MCF 10A (cell line): ENCODE results near the gene RALB. TPM values are rescaled to one million over a fixed set of nuclear protein-coding genes. Genes with fewer than 3 reads are reported as not detected.
A peak's percentile ranks its signal among the peaks of the same experiment; 100 is the strongest.

Source experiments
- BruUV-seq: library from RNA; stranded (reverse); fragments of 400-500 nt; replicated peaks from 2 replicates; lab custom pipeline; 2021; lab: Mats Ljungman, UMichigan
- CTCF ChIA-PET: fragments of 300-600 bp; sonication (Branson Sonifier 250); formaldehyde crosslinking; extraction: SDS; loops from one replicate; lab custom pipeline; 2021; ENCODE audit warnings: antibody characterized with exemption, inconsistent platforms; lab: Yijun Ruan, JAX
- POLR2A ChIA-PET: fragments of 300-600, 350-650 bp; sonication (Branson Sonifier 250); formaldehyde crosslinking; extraction: SDS; loops from one replicate; lab custom pipeline; 2020; ENCODE audit warnings: antibody characterized with exemption, inconsistent platforms; lab: Yijun Ruan, JAX
- DNase-seq: peaks from one replicate; pipeline ENCODE4 v3.0.0-alpha.2; 2018; ENCODE audit not compliant: unreplicated experiment
- H3K27ac Mint-ChIP-seq: one replicate; pipeline ENCODE4 v1.8.0; 2022; ENCODE audit warnings: mild to moderate bottlenecking, low read depth, mixed read lengths; ENCODE audit not compliant: unreplicated experiment
- H3K27me3 Mint-ChIP-seq: one replicate; pipeline ENCODE4 v1.8.0; 2022; ENCODE audit warnings: mixed read lengths; ENCODE audit not compliant: insufficient read depth, unreplicated experiment
- H3K36me3 Mint-ChIP-seq: one replicate; pipeline ENCODE4 v1.8.0; 2022; ENCODE audit warnings: mild to moderate bottlenecking, moderate library complexity, mixed read lengths; ENCODE audit not compliant: insufficient read depth, unreplicated experiment
- H3K4me1 Mint-ChIP-seq: one replicate; pipeline ENCODE4 v1.8.0; 2022; ENCODE audit warnings: mixed read lengths; ENCODE audit not compliant: insufficient read depth, unreplicated experiment
- H3K4me3 Mint-ChIP-seq: one replicate; pipeline ENCODE4 v1.8.0; 2022; ENCODE audit warnings: mild to moderate bottlenecking, moderate library complexity, mixed read lengths; ENCODE audit not compliant: unreplicated experiment
- H3K9me3 Mint-ChIP-seq: one replicate; pipeline ENCODE4 v1.8.0; 2022; ENCODE audit warnings: mixed read lengths; ENCODE audit not compliant: unreplicated experiment
- intact Hi-C: fragments of 100-400 bp; cut with micrococcal nuclease; formaldehyde crosslinking; loops from 2 replicates; pipeline ENCODE4 v1.14.1; 2022
- total RNA-seq: library from RNA; stranded (reverse); gene quantifications from 2 replicates; pipeline ENCODE4 v1.2.3, GENCODE V29; 2022
- TF ChIP-seq, protein P1 (sequence below): fragments of 200-600 bp; IDR thresholded peaks from one replicate; pipeline ENCODE4 v1.8.0; 2022; ENCODE audit warnings: antibody characterized with exemption, mild to moderate bottlenecking; ENCODE audit not compliant: unreplicated experiment

The RALB gene
- total RNA-seq, 1 experiment from 2014 or later, result 37.4 TPM

DNA sequence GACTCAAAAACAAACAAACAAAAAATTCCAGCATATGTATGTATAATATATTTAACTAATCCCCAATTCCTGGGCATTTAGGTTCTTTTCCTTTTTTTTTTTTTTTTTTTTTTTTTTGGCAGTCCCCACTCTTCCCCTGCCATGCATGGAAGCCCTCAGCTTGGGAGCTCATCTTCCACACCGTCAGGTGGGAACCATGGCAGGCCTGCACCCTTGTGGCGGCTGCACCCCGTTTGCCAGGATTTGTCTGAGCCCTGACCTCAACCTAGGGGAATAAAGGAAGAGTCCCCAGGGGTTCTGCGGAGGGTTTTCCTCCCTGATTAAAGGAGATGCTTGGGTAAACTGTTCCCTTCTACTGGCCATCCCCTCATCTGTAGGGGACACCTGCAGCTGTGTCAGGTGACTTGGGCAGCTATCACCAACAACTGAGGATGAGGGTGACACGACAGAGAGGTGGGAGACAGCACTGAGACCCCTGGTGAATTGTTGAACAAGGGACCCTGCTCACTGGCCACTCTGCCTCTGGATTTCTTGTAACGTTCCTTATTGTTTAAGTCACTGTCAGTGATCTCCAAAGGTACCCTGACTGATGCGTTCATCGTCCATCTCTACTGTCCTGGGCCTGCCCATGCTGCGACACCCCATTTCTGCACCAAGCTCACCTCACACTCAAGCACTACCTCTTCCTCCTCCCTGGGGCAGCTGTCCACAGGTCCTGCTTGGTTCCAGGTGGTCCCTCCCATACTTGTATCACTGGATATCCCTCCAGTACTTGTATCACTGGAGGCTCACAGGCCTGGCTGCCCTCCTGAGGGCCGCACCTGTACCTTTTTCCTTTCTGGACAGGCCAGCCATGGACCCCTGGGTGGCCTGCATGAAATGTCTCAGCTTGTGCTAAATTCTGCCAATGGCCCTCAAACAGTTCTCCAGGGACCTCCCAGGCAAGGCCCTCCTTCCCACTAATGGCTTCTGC, 44.0 kb upstream of the RALB start:
- H3K36me3 Mint-ChIP-seq, result no peaks in the 10 kb centered on the region
- intact Hi-C loops, result no loop called here
- POLR2A ChIA-PET, result interaction anchor here (1.8 kb wide), 1 partner anchor 32 kb away, joined by 7 read pairs; no protein-coding TSS in a partner anchor

DNA sequence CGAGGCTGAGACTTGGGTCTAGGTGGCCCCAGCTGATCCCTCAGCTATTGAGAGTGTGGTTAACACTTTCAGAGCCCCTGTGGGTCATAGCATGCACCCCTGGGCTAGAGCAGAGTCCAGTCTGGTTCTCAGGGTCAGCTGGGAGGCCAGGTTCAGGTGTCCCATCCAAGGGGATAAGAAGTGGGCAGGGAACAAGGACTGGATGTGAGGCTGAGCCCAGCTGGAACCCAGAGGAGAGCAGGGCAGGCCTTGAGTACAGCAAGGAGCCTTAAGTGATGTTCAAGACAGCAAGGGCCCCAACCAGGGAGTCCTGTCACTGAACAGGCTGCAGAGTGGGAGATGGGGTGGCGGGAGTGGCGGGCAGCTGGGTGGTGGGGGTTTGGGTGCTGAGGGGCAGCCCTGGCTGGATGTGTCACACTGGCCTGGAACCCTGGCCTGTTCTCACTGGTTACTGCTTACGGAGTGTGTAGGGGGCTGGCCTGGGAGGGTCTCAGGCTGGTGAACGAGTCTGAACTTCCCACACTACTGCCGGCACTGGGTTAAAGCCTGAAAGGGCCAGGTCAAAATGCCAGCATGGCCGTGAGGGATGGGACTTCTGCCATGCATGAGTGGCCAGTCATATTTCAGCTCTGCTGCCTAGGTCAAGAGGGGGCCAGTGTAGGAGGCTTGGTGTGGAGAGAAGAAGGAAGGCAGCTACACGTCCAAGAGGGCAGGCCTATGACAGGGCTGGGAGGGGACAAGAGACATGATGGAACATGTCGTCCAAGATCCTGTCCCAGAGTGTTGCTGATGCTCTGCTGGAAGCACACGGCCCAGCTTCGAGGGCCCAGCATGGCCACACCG, 43.0 kb upstream of the RALB start:
- POLR2A ChIA-PET, result interaction anchor here (1.8 kb wide), 1 partner anchor 33 kb away, joined by 7 read pairs; no protein-coding TSS in a partner anchor
- CTCF ChIA-PET, result interaction anchor here (0.6 to 1.7 kb wide), 3 partner anchors 102 to 484 kb away, joined by 3 to 5 read pairs (median 3); no protein-coding TSS in a partner anchor
- H3K9me3 Mint-ChIP-seq, result no peaks in the 10 kb centered on the region

More for the DNA sequence above, 44.0 kb upstream of the RALB start:
- CTCF ChIA-PET, result interaction anchor here (0.6 to 1.7 kb wide), 4 partner anchors 84 to 191 kb away, joined by 3 to 6 read pairs (median 4); no protein-coding TSS in a partner anchor
- TF ChIP-seq, protein P1, sequence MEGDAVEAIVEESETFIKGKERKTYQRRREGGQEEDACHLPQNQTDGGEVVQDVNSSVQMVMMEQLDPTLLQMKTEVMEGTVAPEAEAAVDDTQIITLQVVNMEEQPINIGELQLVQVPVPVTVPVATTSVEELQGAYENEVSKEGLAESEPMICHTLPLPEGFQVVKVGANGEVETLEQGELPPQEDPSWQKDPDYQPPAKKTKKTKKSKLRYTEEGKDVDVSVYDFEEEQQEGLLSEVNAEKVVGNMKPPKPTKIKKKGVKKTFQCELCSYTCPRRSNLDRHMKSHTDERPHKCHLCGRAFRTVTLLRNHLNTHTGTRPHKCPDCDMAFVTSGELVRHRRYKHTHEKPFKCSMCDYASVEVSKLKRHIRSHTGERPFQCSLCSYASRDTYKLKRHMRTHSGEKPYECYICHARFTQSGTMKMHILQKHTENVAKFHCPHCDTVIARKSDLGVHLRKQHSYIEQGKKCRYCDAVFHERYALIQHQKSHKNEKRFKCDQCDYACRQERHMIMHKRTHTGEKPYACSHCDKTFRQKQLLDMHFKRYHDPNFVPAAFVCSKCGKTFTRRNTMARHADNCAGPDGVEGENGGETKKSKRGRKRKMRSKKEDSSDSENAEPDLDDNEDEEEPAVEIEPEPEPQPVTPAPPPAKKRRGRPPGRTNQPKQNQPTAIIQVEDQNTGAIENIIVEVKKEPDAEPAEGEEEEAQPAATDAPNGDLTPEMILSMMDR, result no peak
- BruUV-seq, result no TSS peak
- no peak for DNase-seq
- Mint-ChIP-seq H3K4me3 (no peak overlapping the region), H3K27ac (no peak overlapping the region), H3K9me3 (no peaks in the 10 kb centered on the region), H3K27me3 (no peaks in the 10 kb centered on the region), H3K4me1 (peaks cover 10% of the 10 kb centered on the region)

DNA sequence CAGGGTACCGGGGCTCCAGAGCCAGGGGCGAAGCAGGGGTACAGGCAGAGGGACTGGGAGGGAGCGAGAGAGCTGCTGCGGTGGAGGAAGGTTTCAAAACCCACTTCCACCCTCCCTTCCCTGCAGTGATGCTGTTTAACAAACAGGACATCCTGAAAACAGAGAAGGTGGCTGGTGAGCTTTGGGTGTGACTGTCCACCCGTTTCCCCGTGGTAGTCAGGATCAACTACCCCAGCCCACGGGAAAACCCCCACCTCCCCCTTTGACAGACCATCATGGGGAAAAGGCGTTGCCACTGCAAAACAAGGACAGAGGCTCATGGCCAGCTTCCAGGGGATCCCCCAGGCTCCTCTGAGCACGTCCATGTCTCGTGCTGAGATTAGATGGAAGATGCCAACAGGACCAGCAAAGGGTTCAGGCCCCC, 42.4 kb upstream of the RALB start:
- Mint-ChIP-seq H3K36me3 (no peaks in the 10 kb centered on the region), H3K27me3 (no peaks in the 10 kb centered on the region), H3K9me3 (no peaks in the 10 kb centered on the region), H3K27ac (peak overlapping the region; percentile 82), H3K4me3 (no peak overlapping the region), H3K4me1 (peaks cover 10% of the 10 kb centered on the region)
- ChIA-PET CTCF (interaction anchor here (0.6 to 0.7 kb wide), 2 partner anchors 103 to 483 kb away, joined by 3 read pairs; no protein-coding TSS in a partner anchor), POLR2A (interaction anchor here (1.8 kb wide), 1 partner anchor 34 kb away, joined by 7 read pairs; no protein-coding TSS in a partner anchor)
- TF ChIP-seq, protein P1, result no peak
- intact Hi-C loops, result no loop called here
- no TSS peak for BruUV-seq
- no peak for DNase-seq

More for the DNA sequence above, 43.0 kb upstream of the RALB start:
- Mint-ChIP-seq H3K36me3 (no peaks in the 10 kb centered on the region), H3K27me3 (no peaks in the 10 kb centered on the region), H3K4me1 (peaks cover 10% of the 10 kb centered on the region), H3K27ac (peak overlapping the region; percentile 82), H3K4me3 (no peak overlapping the region)
- intact Hi-C loops, result no loop called here
- TF ChIP-seq, protein P1, result no peak
- BruUV-seq, result no TSS peak
- no peak for DNase-seq
